HG03196 (cell line): Measurements from ENCODE around the gene GOLGA3.
"Not testable (repeated sequence)": the region's sequence is repeated elsewhere in the genome, so short reads cannot be mapped to it uniquely, and the experiment has no call there.

Source experiments
- ATAC-seq: cut with Tn5 transposase; IDR thresholded peaks from one replicate; pipeline ENCODE4 v1.9.1; 2021; ENCODE audit not compliant: unreplicated experiment

GOLGA3 gene

GRCh38 chr12:132818562-132818961 lies 10.1 kb downstream of the GOLGA3 start:
- no peak for ATAC-seq

- ATAC-seq = no peak
These were observed 14.4 kb downstream of the GOLGA3 start for GRCh38 chr12:132814232-132814631.

GRCh38 chr12:132813443-132813842 lies 15.2 kb downstream of the GOLGA3 start:
- no peak for ATAC-seq

- ATAC-seq = no peak
These were observed 15.9 kb downstream of the GOLGA3 start for GRCh38 chr12:132812631-132813305.

- not testable (repeated sequence) for ATAC-seq
These were observed 19.3 kb downstream of the GOLGA3 start for GRCh38 chr12:132809391-132809790.

GRCh38 chr12:132807295-132808092 lies 21.2 kb downstream of the GOLGA3 start:
- no peak for ATAC-seq

- no peak for ATAC-seq
These were observed 21.8 kb downstream of the GOLGA3 start for GRCh38 chr12:132806857-132807256.

GRCh38 chr12:132804426-132804861 lies 24.2 kb downstream of the GOLGA3 start:
- no peak for ATAC-seq

GRCh38 chr12:132803888-132804287 lies 24.8 kb downstream of the GOLGA3 start:
- ATAC-seq = no peak

- ATAC-seq = no peak
These were observed 25.5 kb downstream of the GOLGA3 start for GRCh38 chr12:132803125-132803524.

GRCh38 chr12:132801741-132802140 lies 26.9 kb downstream of the GOLGA3 start:
- ATAC-seq = no peak

GRCh38 chr12:132798836-132799235 lies 29.8 kb downstream of the GOLGA3 start:
- no peak for ATAC-seq

GRCh38 chr12:132797820-132798570 lies 30.7 kb downstream of the GOLGA3 start:
- ATAC-seq = no peak

- no peak for ATAC-seq
These were observed 32.8 kb downstream of the GOLGA3 start for GRCh38 chr12:132795847-132796246.

- ATAC-seq = not testable (repeated sequence)
These were observed 36.7 kb downstream of the GOLGA3 start for GRCh38 chr12:132791940-132792339.

- no peak for ATAC-seq
These were observed 39.6 kb downstream of the GOLGA3 start for GRCh38 chr12:132789099-132789471.

GRCh38 chr12:132788375-132789098 lies 40.1 kb downstream of the GOLGA3 start:
- ATAC-seq = no peak

- ATAC-seq = no peak
These were observed 40.8 kb downstream of the GOLGA3 start for GRCh38 chr12:132787877-132788276.

GRCh38 chr12:132786192-132786591 lies 42.5 kb downstream of the GOLGA3 start:
- ATAC-seq = no peak

- ATAC-seq = no peak
These were observed 44.1 kb downstream of the GOLGA3 start for GRCh38 chr12:132784580-132784979.

GRCh38 chr12:132783917-132784531 lies 44.6 kb downstream of the GOLGA3 start:
- no peak for ATAC-seq
